HG02884 (cell line): ENCODE data around the gene FKBP5.
"Not testable (repeated sequence)": the region's sequence is repeated elsewhere in the genome, so short reads cannot be mapped to it uniquely, and the experiment has no call there.

Experiments used
- ATAC-seq: cut with Tn5 transposase; IDR thresholded peaks from one replicate; pipeline ENCODE4 v1.9.1; 2021; ENCODE audit warnings: mild to moderate bottlenecking, moderate library complexity; ENCODE audit not compliant: unreplicated experiment

The FKBP5 gene

DNA sequence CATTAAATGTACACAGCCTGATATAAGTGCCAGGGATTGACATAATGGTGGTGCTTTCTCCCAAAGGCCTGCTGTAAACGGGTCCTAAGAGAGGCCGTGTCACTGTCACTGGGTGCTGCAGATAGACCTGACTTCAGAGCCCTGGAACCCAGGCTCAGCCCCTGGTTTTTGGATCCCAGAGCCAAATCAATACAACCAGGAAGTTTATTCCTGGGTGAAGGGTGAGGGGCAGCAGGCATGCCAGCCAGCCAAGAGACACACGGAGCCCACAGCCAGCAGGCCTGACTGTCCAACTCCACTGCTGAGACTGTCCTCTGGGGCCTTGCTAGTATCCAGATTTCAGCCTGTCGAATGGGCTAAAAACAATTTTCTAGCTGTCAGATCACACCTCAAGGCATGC is 35.3 kb upstream of the FKBP5 start:
- ATAC-seq = no peak

DNA sequence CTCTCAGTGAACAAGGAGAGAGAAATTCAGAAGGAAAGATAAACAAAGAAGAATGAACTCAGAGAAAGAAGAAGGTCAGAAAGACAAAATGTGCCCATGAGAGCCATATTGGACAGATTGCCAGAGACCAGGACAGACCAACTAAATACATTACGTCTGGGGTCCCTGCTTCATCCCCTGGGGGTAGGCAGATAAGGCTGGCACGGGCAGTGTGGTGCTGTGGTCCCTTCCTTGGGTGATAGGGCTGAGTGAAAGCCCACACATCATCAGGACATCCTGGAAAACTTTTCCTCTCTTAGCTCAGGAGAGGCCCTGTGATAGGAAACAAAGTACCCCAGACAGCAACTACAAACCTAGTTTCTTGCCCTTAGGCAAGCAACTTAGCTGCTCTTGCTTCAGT is 34.9 kb upstream of the FKBP5 start:
- no peak for ATAC-seq

DNA sequence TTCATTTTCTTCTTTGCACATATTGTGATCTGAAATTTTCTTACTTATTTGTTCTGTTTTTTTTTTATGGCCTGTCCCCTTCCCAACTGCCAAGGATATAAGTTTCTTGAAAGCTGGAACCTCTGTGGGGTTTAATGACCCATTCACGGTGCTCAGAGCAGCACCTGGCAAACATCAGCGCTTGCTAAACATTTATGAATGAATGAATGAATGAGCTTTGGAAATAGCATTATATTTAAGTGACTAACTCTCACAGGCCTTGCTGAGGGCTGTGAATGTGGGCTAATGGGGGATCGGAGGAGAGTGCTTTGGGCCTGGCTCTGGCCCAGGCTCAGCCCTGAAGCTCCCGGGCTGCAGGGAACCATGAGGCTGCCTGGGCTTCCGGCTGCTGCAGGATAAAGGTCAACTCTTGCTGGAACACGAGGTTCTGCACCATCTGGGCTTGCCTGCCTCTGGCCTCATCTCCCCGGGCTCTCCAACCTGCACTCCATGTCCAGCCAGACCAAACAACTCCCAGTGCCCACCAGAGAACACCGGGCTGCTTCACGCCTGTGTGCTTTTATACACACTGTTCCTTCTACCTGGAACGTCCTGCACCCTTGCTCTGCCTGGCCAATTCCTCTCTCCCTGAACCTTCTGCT is 33.5 kb upstream of the FKBP5 start:
- no peak for ATAC-seq

DNA sequence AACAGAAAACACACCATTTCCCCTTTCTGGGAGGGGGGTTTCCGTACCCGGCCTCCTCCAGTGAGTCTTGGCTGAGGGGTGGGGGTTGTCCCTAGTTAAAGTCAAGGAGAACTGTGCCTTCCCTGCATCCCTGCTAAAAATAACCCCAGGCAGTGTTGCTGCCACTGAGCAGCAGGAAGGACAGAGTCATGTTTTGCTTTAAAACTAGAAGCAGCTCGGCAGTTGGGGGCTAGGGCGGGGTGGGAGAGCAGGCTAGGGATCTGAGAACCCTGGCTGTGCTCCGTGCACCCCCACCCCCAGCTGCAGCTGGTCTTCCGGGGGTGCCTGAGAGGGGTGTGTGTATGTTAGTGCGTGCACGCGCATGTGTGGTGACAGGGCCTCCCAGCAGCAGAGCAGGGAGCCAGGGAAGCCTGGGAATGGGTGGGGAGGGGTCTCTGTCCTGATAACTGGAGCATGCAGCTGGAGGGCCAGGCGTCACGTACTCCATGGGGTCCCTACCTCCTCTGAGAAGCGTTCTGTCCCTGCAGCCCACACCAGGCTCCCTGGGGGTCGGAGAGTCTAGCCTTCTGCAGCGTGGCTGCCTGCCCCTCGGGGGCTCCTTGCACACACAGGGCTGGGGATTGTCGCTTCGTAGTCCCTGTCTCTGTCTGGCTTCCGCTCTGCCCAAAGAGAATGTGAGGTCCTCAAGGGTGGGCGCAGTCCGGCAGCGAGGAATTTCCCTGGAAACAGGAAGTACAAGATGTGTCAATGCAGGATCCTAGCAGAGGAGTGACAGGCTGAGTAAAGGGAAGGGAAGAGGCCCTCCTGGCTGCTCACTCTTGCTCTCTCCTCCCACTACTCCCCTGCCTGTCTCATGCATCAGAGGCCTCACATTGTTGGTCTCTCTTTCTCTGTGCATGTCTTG is 31.4 kb upstream of the FKBP5 start:
- peak; percentile 59 for ATAC-seq

DNA sequence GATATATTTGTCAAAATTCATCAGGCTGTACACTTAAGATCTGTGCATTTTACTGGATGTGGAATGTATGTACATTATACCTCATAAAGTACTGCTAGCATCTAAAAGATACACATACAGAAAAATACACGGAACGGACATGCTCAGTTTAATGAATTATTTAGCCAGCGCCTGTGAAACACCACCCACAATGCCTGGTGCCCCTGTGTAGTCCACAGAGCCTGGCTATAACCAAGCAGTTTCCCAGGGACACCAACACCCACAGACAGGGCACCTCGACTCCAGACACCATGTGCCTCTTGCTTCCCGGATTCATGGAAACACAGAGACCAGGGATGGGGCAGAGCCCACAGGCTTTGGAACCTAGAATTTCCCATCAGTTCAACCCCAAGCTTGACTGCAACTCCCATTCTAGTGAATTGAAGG is 30.7 kb upstream of the FKBP5 start:
- ATAC-seq = no peak

DNA sequence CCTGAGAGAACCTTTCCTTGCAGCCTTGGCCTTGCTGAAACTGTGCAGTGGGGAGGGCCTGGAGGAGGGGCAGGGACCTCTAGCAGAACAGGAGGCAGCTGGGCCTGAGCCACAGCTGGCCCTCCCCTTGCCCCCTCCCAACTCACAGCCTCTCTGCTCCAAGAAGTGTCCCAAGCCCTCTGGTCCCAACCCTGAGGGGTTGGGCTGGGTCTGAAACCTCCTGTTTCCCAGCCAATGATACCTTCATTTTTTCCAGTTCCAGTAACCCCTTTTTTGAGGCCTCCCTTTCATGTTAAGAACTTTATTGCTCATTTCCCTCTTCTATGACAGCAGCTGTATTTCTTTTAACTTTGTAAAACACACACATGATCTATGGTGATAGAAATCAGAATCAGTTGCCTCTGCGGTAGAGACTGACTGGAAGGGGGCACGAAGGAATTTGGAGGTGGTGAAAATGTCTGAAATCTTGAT is 30.2 kb upstream of the FKBP5 start:
- ATAC-seq = no peak

DNA sequence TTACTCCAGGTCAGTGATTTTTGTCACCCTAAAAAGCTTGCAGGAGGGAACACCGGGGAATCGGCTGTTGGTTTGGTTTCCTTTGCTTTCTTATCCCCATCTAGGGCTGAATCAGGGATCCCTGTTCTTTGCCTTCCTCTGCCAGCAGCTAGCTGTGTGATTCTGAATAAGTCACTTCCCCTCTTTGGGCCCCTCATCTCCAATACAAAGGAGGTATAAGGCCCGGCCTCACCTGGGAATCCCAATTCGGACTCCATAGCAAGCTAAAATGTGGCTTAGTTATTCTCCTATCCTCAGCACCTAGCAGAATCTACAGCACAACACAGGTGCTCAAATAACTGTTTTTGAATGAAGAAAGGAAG is 29.6 kb upstream of the FKBP5 start:
- no peak for ATAC-seq

DNA sequence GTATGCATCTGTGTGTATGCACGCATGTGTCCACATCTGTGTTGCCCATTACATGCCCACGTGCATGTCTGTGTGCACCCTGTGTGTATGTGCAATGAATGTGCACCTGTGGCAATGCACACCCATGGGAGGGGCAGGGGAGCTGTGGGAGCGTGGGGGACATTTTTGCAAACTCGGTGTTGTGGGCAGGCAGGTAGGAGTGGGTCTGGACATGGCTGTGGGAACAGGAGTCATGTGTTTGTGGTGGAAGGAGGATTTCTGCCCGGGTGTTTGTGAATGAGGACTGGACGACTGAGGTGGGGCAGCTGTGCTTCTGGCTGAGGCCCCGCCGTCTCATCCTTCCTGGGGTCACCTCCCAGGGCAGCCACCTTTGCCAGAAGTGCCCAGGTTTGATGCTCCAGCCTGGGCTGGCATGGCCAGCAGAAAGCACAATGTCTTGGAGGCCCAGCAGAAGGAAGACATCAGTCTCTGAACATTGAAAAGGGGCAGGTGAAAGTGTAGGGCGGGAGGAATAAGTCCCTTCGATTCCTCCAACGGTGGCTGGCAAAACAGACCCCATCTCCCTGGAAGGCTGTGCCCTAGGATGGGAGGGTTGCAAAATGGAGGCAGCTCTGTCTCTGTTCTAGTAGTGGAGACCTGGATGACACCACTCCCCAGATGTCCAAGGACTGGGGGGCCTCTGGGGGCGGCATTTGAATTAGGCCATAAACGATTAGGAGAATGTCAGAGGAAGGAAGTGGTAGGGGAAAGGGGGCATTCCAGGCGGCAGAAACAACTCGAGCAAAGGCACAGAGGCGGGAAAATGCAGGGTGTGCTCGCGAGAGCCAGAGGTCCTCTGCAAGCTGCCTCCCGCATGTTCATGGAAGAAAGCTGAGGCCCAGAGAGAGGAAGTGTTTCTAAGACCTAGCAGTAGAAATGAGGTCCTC is 29.0 kb upstream of the FKBP5 start:
- no peak for ATAC-seq

DNA sequence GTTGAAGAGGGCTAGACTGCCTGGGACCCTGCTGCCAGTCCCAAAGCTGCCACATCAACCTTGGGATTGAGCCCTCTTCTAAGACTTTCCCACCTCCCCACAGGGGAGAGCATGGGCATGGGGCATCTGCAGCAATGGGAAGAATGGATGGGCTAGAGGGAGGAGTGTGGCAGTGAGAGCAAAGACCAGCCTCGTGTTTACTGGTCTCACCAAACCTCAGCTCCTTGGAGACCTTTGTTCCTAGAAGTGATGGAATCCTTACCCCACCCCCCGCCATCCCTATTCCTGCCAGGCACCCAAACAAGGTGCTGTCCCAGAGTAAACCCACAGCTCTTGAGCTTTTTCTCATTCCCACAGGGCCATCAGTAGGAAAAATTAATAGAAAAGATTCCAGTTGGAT is 28.1 kb upstream of the FKBP5 start:
- no peak for ATAC-seq

DNA sequence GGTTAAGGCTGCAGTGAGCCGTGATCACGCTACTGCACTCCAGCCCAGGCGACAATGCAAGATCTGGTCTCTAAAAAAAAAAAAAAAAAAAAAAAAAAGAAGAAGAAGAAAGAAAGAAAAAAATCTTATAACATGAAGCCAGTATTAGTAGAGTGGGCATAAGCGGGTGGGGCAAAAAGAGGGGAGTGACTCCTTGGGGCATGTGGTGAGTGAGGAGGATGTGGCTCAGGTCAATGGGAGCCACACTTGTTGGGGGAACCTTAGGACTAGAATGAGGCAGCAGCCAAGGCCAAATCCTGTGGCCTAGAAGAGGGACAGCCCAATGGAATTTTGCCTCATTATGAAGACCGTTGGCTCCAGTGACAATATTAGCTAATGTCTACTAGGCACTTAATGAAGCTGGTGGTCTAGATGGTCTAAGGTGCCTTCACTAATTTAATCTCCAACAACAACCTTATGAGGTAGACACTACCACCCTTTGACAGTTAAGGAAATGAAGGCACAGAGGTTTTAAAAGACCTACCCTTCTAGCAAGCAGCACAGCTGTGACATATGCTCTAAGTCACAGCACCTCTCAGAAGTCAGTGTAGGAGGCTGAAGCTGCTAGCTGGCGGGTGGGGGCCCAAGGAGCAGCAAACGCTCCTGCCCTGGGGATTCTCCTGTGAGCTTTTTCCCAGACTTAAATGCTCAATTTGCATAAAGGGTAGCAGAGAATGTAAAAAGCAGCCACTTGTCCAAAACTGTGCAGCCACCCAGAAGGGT is 24.5 kb upstream of the FKBP5 start:
- ATAC-seq = no peak

DNA sequence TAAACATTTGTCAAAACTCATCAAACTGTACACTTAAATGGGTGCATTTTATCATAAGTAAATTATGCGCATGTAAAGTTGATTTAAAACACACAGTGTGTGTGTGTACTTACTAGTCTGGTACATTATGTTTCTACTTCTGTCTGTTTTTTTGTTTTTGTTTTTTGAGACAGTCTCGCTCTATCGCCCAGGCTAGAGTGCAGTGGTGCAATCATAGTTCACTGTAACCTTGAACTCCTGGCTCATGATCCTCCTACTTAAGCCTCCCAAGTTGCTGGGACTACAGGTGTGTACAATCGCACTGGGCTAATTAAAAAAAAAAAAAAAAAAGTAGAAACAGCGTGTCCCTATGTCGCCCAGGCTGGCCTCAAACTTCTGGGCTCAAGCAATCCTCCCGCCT is 23.0 kb upstream of the FKBP5 start:
- ATAC-seq = no peak

DNA sequence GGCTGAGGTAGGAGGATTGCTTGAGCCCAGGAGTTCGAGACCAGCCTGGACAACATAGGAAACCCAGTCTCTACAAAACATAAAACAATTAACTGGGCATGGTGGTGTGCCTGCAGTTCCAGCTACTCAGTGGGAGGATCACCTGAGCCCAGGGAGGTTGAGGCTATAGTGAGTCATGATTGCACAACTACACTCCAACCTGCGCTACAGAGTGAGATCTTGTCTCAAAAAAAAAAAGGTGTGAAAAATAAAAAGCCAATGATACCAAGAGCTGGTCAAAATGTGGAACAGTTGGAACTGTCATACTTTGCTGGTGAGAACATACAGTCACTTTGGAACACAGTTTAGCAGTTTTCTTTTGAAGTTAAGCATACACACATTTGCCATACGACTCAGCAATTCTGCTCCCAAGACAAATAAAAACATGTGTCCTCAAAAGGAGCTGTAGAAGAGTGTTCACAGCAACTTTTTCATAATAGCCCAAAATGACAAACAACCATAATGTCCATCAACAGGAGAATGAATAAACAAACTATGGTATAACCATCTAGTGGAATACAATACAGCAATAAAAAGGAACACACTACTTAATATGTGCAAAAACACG is 21.6 kb upstream of the FKBP5 start:
- no peak for ATAC-seq

DNA sequence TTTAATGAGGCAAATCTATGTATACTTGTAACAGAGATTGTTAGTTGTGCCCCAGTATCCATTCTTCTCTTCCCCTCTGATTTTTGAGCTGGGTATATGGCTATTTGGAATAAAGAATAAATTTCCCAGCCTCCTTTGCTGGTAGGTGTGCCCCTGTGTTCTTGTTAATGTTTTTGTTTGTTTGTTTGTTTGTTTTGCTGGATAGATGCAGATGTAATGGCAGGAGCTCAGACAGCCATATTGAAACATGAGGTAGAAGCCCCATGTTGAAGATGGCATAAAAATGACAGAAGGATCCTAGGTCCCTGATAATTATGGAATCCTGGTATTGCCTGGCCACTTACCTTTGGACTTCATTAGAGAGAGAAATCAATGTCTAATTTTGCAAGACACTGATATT is 19.9 kb upstream of the FKBP5 start:
- ATAC-seq = no peak

DNA sequence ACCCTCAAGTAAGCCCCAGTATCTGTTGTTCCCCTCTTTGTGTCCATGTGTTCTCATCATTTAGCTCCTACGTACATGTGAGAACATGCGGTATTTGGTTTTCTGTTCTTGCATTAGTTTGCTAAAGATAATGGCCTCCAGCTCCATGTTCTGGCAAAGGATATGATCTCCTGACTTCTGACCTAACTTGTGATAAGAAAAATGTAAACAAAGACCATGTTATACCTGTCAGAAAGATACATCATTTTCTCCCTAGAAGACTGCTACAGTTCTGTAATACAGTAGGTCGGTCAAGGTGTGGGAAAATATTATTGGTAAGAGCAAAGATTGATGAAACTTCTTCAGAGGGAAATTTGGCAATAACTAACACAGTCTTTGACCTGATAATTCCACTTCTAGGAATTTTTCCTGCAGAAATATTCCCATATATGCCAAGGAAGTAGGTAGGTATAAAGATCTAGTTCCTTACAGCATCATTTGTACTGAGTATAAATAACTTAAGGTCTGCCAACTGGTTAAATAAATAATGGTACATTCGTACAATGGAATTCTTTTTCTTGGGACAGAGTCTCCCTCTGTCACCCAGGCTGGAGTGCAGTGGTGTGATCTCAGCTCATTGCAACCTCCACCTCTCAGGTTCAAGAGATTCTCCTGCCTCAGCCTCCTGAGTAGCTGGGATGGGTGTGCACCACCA is 19.1 kb upstream of the FKBP5 start:
- ATAC-seq = no peak

DNA sequence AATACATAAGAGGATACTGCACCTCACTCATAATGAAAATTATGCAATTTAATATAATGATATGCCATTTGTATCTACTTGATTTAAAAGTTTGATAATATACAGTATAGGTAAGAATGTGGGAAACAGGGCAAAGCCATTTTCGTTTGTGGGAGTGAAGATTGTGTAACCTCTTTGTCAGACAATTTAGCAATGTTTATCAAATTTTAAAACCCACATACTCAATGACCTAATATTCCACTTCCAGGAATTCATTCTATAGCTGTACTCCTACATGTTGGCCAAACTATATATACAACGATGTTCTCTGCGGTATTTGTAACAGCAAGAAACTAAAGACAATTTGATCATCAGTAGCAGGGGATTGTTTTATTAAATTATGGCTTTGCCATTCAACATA is 17.8 kb upstream of the FKBP5 start:
- no peak for ATAC-seq

DNA sequence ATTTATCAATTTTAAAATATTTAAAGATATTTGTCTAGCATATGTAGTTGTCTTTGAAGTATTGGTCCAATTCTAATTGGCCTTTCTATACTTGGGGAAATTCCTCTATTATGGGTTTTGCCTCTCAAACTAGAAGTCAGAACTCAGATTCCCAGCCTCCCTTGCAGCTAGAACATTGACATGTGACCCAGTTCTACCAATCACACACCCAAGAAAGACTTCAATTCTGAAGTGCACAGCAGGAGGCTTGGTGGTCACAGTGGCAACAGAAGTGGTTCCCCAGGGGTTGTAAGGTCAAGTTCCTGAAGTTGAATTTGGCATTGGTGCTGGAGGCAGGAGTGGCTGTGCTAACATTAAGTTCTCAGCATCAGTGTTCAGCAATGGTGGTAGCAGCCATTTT is 14.8 kb upstream of the FKBP5 start:
- ATAC-seq = no peak

DNA sequence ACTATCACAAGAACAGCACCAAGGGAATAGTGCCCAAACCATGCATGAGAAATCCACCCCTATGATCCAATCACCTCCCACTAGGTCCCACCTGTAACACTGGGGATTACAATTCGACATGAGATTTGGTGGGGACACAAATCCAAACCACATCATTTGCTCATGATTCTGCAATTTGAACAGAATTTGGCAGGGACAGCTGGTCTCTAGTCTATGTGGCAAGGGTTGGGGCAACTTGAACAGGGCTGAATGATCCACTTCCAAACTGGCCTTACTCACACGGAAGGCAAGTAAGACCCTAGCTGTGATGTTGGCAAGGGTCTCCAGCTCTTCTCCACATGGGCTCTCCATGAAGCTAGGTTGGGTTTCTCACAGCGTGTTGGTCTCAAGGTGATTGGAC is 10.1 kb upstream of the FKBP5 start:
- ATAC-seq = no peak

DNA sequence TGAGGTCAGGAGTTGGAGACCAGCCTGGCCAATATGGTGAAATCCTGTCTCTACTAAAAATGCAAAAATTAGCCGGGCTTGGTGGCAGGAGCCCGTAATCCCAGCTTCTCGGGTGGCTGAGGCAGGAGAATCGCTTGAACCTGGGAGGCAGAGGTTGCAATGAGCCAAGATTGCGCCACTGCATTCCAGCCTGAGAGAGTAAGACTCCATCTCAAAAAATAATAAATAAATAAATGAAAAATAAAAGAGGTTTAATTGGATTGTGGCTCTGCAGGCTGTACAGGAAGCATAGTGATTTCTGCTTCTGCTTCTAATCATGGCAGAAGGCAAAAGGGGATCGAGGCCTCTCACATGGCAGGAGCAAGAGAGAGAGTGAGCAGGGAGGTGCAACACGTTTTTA is 9.7 kb upstream of the FKBP5 start:
- not testable (repeated sequence) for ATAC-seq

DNA sequence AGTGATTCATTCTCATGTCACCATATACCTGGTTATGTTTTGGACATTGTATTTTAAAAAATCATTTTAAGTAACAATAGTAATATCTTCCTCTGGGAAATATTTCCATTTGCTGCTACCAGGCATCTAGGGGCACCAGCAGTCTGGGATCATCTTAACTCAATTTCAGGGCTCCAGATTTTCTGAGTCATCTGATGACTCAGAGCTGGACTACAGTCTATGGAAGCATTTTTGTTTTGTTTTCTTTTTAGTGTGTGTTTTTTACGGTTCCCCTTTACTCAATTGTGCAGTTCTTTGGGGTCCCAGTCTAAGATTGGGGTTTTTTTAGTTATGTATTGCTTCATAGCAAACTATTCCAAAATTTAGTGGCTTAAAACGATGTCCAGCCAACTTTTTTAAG is 5.7 kb upstream of the FKBP5 start:
- no peak for ATAC-seq
